ENCODE data around the gene SPPL3. TPM values are rescaled to one million over a fixed set of nuclear protein-coding genes. Genes with fewer than 3 reads are reported as not detected.
A peak's percentile ranks its signal among the peaks of the same experiment; 100 is the strongest.
"Not testable (repeated sequence)": the region's sequence is repeated elsewhere in the genome, so short reads cannot be mapped to it uniquely, and the experiment has no call there.

Gene SPPL3, protein sequence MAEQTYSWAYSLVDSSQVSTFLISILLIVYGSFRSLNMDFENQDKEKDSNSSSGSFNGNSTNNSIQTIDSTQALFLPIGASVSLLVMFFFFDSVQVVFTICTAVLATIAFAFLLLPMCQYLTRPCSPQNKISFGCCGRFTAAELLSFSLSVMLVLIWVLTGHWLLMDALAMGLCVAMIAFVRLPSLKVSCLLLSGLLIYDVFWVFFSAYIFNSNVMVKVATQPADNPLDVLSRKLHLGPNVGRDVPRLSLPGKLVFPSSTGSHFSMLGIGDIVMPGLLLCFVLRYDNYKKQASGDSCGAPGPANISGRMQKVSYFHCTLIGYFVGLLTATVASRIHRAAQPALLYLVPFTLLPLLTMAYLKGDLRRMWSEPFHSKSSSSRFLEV
- 4.5 and 7.5 TPM in 2 replicates for total RNA-seq (2014; rRNA removed)
- 17.6 TPM for polyA plus RNA-seq (2012)

DNA sequence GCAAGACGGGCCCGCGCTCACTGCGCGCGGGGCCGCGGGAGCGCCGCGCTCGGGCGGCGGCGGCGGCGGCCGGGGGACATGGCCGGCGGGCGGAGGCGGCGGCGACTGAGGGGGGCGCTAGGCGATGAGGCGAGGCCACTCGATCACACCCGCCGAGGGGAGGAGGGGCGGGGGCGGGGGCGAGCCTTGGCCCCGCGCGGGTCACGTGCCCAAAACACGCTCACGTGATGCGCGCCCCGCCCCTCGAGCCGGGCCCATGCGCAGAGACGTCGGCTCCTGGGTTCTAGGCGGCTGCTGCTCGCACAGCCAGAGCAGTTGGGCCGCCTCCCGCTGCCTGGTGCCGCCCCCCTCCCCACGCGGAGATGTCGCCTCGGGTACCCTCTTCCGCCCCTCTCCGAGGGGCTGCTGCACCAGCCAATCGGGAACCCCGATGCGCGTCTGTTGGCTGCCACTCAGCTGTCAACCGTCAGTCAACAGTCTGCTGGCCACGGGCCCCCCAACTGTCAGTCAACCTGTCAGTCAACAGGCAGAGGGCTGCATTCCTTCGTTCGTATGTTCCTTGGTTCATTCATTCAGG, at the start of gene SPPL3:
TSS of gene SPPL3 (minus strand) at position 162 of the 577 bp plus-strand sequence. CDS start 491 bp downstream, outside the sequence.
- DNase-seq (ENCODE audit: low read depth) = peak; percentile 82

DNA sequence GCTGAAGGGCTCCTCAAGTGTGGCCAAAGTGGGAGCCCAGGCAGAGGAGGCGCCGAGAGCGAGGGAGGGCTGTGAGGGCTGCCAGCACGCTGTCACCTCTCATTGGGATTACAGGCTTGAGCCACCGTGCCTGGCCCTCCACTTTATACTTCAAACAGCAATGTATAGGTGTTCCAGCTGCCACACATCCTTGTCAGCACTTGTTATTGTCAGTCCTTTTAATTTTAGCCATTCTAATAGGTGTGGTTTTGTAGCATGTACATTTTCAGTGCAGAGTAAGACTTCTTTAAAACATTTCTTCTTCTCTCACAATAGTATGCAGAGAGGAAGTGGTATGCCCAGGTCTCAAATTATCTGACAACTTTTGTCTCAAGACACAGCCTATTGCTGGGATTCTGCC, 46.6 kb upstream of the SPPL3 start:
- no peak for DNase-seq (ENCODE audit: low read depth)

DNA sequence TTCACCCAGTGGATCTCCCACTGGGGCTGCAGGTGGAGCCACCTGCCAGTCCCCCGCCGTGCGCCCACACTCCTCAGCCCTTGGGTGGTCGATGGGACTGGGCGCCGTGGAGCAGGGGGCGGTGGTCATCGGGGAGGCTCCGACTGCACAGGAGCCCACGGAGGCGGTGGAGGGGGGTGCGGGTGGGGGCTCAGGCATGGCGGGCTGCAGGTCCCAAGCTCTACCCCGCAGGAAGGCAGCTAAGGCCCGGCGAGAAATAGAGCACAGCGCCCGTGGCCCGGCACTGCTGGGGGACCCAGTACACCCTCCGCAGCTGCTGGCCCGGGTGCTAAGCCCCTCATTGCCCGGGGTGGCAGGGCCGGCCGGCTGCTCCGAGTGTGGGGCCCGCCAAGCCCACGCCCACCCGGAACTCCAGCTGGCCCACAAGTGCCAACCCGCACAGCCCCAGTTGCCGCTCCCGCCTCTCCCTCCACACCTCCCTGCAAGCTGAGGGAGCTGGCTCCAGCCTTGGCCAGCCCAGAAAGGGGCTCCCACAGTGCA, 46.2 kb upstream of the SPPL3 start:
- not testable (repeated sequence) for DNase-seq (ENCODE audit: low read depth)

DNA sequence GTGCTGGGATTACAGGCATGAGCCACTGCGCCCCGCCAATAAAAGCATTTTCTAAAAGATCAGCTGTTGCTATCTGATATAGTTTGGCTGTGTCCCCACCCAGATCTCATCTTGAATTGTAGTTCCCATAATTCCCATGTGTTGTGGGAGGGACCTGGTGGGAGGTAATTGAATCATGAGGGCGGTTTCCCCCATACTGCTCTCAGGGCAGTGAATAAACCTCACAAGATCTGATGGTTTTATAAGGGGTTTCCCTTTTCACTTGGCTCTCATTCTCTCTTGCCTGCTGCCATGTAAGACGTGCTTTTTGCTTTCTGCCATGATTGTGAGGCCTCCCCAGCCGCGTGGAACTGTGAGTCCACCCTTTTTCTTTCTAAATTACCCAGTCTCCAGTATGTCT, 41.4 kb upstream of the SPPL3 start:
- not testable (repeated sequence) for DNase-seq (ENCODE audit: low read depth)

DNA sequence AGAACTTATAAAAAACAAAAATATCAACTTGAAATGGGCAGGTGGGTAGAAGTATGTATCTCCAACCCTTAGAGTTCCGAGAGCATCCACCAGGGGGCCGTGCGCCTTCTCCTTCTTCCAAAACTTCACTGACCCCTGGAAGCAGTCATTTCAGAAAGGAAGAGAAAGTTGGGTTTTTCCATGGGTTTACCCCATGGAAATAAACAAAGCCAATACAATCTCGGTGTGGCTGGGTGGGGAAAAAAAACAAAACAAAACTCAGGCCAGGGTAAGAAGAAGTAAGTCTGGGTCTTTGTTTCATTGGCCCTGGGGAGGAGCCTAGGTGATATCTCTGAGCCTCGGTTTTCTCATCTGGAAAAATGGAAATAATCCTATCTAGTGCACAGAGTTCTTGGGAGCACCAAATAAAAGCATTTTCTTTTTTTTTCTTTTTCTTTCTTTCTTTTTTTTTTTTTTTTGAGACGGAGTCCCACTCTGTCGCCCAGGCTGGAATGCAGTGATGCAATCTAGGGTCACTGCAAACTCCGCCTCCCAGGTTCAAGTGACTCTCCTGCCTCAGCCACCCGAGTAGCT, 40.6 kb upstream of the SPPL3 start:
- peak; percentile 30 for DNase-seq (ENCODE audit: low read depth)

DNA sequence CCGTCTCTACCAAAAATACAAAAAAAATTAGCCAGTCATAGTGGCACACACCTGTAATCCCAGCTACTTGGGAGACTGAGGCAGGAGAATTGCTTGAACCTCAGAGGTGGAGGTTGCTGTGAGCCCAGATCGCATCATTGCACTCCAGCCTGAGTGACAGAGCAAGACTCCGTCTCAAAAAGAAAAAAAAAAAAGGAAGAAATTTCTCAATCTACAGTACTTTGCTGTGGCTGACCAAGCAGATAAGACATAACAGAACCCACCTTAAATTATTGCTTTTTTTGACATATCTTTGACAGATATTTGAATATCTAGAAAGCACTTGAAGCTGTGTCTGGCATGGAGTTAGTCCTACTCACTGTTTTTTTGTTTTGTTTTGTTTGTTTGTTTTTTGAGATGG, 39.3 kb upstream of the SPPL3 start:
- DNase-seq (ENCODE audit: low read depth) = no peak

DNA sequence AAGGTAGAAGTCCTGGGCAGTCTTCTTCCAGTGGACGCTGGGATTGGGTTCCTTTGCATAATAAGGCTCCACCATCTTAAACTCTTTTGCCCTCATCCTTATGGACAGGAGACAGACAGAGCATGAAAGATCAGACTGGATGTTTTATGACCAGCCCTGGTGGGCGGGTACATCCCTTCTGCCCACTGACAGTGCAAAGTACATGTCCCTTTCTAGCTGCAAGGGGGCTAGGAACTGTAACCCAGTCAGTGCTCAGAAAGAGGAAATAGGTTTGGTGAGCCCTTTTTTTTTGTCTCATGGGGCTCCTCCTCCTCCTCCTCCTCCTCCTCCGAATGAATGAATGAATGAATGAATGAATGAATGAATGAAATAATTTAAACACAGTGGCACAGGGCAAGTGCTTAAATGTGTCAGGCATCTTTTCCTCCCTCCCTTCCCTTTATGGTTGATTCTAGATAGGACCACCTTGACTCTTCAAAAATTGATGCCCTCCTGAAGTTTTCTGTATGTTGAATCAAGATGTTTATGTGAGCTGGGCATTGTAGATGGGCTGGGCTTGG, 37.8 kb upstream of the SPPL3 start:
- no peak for DNase-seq (ENCODE audit: low read depth)

DNA sequence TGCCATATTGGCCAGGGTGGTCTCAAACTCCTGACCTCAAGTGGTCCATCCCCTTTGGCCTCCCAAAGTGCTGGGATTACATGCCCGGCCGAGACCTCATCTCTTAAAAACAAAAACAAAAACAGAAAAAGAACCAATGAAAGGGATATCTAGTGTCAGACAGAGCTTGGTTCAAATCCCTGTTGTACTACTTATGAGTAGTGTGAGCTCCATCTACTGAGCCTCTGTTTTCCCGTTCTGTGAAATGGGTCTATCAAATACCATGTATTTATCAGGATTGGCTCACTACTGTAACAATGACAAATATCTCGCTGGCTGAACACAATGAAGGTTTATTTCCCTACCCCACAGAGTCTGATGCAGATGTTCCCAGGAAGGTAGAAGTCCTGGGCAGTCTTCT, 37.3 kb upstream of the SPPL3 start:
- no peak for DNase-seq (ENCODE audit: low read depth)

DNA sequence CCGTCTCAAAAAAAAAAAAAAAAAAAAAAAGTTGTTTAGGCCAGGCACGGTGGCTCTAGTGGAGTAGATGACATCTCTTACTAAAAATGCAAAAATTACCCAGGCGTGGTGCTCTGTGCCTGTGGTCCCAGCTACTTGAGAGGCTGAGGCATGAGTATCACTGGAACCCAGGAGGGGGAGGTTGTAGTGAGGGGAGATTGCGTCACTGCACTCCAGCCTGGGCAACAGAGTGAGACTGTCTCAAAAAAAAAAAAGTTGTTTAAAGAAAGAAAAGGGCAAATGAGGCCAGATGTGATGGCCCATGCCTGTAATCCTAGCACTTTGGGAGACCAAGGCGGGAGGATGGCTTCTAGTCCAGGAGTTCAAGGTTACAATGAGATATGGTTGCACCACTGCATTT, 36.6 kb upstream of the SPPL3 start:
- no peak for DNase-seq (ENCODE audit: low read depth)

DNA sequence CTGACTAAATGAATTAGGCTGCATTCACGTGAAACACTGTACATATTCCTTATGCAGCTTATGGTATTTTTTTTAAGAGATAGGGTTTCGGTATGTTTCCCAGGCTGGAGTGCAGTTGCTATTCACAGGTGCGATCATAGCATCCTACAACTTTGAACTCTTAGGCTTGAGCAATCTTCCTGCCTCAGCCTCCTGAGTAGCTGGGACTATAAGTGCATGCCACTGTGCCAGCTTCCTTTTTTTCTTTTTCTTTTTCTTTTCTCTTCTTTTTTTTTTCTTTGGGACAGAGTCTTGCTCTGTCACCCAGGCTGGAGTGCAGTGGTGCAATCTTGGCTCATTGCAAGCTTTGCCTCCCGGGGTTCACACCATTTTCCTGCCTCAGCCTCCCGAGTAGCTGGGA, 35.8 kb upstream of the SPPL3 start:
- DNase-seq (ENCODE audit: low read depth) = no peak

DNA sequence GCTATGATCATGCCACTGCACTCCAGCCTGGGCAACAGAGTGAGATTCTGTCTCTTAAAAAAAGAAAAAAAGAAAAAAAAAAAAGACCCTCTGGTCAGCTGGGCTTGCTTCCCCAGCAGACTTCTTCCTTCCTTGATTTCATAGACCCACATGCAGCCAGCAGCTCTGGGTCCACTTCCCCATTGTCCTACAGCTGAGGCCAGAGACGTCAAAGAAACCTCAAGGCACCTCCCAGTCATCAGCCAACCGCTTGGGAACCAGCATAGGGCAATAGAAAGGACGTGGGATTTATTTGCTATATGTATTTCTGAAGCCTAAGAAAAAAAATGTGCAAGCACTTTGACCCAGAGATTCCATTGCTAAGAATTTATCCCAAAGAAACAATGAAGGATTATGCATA, 35.4 kb upstream of the SPPL3 start:
- DNase-seq (ENCODE audit: low read depth) = no peak

DNA sequence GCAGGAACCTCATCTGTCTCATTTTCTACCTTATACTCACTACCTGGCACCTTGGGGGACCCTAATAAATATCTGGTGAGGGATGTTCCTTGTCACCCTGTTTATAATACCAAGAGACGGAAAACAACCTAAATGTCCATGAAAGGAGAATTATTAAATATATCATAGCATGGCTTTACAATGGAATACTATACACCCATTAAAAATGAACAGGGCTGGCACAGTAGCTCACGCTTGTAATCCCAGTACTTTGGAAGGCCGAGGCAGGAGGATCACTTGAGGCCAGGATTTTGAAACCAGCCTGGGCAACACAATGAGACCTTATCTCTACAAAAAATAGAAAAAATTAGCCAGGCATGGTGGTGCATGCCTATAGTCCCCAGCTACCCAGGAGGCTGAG, 34.3 kb upstream of the SPPL3 start:
- no peak for DNase-seq (ENCODE audit: low read depth)

DNA sequence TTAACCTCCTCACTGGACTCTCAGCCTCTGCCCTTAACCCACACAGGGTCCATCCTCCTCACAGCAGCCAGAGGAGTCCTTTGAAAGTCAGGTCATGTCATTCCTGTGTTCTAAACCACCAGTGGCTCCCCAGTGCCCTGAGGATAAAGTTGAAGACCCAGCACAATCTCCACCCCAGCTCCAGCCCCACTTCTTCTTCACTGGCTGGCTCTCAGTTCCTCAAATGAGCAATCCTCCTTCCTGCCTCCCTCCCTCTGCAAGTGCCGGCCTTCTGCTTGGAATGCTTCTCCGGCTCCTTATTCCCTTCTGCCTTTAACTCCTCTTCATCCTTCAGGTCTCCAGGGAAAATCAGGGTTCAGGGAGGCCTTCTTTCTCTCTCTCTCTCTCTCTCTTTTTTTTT, 32.0 kb upstream of the SPPL3 start:
- no peak for DNase-seq (ENCODE audit: low read depth)

DNA sequence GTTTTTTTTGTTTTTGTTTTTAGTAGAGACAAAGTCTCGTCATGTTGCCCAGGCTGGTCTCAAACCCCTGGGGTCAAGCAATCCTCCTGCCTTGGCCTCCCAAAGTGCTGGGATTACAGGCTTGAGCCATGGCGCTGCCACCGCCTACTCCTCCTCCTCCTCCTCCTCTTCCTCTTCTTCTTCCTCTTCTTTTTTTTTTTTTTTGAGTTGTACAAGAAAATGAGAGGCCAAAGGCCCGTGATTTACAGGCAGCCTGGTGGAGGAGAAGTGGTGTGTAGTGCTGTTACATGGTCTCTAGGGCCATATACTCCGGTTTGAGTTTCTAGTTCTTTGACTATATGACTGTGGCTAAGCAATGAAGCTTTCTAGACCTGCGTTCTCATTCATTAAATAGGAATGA, 29.6 kb upstream of the SPPL3 start:
- DNase-seq (ENCODE audit: low read depth) = no peak

DNA sequence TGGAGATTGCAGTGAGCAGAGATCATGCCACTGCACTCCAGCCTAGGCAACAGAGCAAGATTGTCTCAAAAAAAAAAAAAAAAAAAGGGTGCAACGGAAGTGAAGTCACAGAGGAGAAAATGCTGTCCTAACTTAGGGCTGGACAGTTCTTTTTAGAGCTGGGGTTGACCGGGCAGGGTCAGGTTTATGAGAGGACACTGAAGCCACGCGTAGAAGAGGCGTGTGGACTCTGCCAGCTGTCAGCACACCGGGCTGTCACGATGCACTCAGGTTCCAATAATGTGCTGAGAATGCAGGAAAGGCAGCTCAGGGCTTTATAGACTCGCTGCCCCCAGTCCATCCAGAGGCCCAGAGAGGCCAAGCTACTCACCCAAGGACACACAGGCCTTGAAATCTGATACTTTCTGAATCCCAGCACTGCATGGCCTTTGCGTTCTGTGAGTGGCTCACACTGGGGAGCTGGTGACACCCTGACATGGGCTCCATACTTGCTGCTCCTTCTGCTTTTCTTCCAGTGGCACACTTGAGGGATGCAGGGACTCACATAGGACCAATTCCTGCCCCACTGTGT, 28.9 kb upstream of the SPPL3 start:
- DNase-seq (ENCODE audit: low read depth) = no peak

DNA sequence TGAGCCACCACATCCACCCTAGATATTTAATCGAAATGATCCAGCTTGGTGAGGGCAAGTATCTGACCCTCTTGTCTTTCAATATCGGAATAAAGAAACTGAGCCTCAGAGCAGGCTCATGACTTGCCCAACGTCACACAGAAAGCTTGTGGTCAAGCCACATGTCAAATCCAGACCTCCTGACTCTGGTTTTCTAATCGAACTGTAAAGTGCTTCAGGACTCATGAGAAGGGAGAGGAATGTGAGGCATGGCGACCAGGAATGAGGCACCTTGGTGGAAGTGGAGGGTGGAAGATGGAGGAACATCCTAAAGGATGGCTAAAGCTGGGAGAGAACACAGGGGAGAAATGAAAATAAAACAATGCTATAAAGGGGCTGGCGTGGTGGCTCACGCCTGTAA, 27.9 kb upstream of the SPPL3 start:
- DNase-seq (ENCODE audit: low read depth) = no peak

DNA sequence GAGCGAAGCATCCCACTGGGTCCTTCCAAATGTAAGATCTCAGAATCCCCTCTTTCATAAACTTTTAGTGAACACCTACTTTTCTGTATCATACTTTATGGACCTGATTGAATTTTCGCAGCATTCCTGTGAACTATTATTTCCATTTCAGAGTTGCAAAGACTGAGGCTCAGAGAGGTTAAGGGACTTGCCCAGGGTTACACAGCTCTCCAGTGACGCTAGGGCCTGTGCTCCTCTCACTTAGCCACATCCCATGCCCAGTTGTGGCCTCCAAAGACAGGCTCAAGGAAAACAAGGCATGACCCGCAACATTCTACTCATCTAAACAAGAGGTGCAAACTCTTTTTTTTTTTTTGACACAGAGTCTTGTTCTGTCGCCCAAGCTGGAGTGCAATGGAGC, 25.9 kb upstream of the SPPL3 start:
- no peak for DNase-seq (ENCODE audit: low read depth)

DNA sequence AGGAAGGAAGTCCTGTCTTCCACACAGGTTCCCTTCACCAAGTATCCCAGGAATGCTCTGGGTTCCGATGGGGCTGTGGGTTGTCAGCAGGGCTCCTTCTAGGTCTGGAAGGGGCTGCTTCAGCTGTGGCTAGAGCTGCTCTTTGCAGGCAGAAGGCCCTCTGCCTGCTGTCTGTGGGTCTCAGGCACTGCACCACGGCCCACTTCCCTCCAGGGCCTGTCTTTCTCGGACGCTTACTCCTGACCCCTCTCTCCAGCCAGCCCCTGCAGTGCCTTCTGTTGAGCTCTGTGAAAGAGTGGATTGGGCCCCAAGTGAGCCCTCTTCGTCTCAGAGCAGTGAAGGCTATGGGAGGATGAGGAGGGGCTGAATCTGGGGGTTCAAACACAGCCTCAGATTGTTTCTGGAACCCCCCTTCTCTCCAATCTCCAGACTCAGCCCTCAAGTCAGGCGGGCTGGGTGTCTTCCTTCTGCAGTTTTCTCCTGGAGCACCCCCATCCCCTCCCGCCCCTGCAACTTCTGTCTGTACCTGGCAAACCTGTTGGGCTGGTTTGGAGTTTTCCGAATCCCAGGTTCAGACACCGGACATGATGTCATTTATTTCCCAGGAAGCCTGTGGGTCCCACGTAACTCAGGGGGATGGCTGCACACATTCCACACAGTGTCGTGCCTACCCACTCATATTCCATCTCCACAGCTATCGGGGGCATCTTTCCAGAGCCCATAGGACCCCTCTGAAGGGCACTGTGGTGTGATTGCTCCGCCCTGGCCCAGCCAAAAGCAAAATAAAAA, 24.9 kb upstream of the SPPL3 start:
- DNase-seq (ENCODE audit: low read depth) = no peak

DNA sequence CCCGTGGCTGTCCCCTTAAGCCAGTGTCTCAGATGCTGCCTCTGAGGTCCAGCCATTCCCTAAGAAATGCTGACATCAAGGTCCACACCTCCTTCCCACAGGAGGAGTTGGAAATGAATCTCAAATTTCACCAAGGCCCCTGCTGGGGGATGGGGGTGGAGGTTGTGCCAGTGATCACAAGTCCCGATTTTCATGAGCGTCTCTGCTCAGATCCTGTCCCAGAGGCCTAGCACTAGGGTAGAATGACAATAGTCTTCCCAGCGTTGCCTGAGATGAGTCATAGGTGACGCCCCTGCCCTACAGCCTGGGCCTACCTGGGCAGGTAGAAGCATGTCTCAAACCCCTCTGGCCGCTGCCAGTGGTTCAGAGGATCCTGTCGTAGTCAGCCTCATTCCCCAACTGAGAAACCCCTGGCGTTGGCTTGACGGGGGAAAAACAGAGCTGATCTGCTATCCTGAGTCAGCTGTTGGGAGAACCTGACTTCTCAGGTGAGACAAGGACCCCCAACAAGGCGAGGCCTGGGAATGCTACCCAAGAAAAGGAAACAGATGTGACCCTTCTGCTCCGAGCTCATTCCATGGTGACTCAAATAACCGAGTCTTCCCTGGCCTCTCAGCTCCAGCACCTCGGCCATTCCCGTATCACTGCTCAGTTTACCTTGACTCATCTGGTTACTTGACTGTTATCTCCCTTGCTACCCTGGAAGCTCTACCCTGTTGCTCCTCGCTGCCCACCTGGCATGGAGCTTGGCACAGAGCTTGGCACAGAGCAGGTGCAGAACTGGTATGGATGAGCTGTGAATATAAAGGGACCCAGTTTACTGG, 21.8 kb upstream of the SPPL3 start:
- no peak for DNase-seq (ENCODE audit: low read depth)

DNA sequence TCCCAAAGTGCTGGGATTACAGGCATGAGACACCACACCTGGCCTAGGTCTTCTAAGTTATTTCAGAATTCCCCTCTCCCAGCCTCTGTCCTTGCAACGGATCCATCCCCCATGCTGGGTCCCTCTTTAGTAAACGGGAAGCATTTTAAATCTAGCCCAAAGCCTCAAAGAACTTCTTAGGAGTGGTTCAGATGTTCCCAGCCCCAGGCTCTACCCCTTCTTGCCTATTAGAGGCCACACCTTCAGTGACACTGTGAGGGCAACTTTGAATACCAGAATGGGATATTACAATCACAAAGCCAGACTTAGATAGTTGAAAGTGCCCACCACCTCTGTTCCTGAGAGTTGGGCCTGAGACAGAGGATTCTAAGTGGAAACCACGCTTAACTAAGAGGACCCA, 18.1 kb upstream of the SPPL3 start:
- no peak for DNase-seq (ENCODE audit: low read depth)

Data from LHCN-M2 (cell line).